Measurements from ENCODE around the gene FCGBP.
A peak's percentile ranks its signal among the peaks of the same experiment; 100 is the strongest.

The FCGBP gene

DNA sequence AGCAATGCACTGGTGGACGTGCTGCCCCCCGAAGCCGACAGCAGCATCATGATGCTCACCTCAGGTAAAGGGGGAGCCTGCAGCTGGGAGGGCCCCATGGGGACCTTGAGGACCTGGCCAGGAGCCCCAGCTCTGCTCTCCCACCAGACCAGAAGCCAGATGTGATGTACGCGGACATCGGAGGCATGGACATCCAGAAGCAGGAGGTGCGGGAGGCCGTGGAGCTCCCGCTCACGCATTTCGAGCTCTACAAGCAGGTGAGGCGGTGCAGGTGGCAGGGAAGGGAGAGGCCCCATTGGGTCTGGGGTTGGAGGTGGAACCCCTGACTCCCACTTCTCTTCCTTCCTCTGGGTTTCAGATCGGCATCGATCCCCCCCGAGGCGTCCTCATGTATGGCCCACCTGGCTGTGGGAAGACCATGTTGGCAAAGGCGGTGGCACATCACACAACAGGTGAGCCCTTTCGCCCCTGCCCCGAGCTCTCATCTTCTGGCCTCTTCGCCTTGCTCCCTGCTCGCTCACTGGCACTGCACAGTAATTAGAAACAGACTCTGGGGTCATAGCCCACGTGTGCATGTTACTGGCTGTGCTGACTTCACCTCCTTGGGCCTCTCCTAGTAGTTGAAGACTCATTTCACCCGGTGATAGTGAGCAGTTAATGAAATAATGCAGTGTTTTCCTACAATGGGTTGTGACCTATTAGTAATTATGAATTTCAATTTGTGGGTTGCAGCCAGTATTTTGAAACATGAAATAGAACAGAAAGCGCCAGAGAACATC, 40.1 kb upstream of the FCGBP start:
- H3K9me2 ChIP-seq (replicated peaks; ENCODE audit: insufficient read depth, low read length) = no peaks in the 10 kb centered on the region
- H4K20me1 ChIP-seq (ENCODE audit: low read depth, low read length) = no peaks in the 10 kb centered on the region
- no peak overlapping the region for H2AFZ ChIP-seq (ENCODE audit: low read depth, low read length, severe bottlenecking)
- H3K79me2 ChIP-seq (ENCODE audit: insufficient read depth, low read length) = peaks cover 21% of the 10 kb centered on the region
- H3K4me2 ChIP-seq (ENCODE audit: low read depth, low read length, poor library complexity, severe bottlenecking) = no peak overlapping the region
- no peak overlapping the region for H3K27ac ChIP-seq (ENCODE audit: low read depth, low read length)
- H3K4me3 ChIP-seq (ENCODE audit: insufficient read depth, low read length, poor library complexity, severe bottlenecking) = no peak overlapping the region
- peaks cover 4% of the 10 kb centered on the region for H3K36me3 ChIP-seq (ENCODE audit: low read length)
- no peaks in the 10 kb centered on the region for H3F3A ChIP-seq (ENCODE audit: insufficient read depth)
- TF ChIP-seq, protein P1, sequence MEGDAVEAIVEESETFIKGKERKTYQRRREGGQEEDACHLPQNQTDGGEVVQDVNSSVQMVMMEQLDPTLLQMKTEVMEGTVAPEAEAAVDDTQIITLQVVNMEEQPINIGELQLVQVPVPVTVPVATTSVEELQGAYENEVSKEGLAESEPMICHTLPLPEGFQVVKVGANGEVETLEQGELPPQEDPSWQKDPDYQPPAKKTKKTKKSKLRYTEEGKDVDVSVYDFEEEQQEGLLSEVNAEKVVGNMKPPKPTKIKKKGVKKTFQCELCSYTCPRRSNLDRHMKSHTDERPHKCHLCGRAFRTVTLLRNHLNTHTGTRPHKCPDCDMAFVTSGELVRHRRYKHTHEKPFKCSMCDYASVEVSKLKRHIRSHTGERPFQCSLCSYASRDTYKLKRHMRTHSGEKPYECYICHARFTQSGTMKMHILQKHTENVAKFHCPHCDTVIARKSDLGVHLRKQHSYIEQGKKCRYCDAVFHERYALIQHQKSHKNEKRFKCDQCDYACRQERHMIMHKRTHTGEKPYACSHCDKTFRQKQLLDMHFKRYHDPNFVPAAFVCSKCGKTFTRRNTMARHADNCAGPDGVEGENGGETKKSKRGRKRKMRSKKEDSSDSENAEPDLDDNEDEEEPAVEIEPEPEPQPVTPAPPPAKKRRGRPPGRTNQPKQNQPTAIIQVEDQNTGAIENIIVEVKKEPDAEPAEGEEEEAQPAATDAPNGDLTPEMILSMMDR (IDR thresholded peaks at IDR 0.05; ENCODE audit: insufficient read depth, low read length, poor library complexity, severe bottlenecking) = no peak
- TF ChIP-seq EZH2phosphoT487 (conservative IDR thresholded peaks at IDR 0.05; ENCODE audit: low read length) = no peak
- no peaks in the 10 kb centered on the region for H3K9me3 ChIP-seq (ENCODE audit: insufficient read depth, low read length)
- no peak overlapping the region for H3K9ac ChIP-seq (ENCODE audit: low read length)
- H3K27me3 ChIP-seq (ENCODE audit: low read length) = no peaks in the 10 kb centered on the region

DNA sequence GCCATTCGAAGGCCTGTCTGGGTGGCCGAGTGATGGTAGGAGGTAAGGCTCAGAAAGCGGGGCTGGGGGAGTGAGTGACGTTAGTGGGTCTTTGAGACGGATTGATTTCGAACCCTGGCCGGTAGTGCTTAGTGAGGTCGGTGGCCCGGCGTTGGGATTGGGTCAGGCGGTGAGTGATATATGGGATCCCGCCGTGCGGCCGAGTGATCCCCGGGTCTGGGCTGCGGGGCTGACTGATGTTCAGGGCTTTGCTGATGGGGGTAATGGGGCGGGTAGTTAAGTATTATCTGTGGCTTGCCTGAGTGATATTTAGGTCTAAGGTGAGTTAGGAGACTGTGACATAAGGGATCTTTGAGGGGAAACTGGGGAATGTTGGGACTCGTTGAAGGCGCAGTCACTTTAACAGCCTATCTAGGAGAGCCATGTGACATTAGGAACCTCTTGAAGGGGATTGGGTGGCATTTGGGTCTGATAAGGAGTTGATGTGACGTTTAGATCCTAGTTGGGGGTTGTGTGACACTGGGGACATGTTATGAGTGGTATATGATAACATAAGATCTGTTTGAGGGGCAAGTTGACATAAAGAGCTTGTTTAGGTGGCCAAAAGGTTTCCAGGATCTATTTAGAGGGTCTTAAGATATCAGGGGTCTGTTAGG, 37.1 kb upstream of the FCGBP start:
- Histone ChIP-seq H2AFZ (ENCODE audit: low read depth, low read length, severe bottlenecking) (peak overlapping the region; percentile 54), H3K9me2 (replicated peaks; ENCODE audit: insufficient read depth, low read length) (no peaks in the 10 kb centered on the region), H3K4me2 (ENCODE audit: low read depth, low read length, poor library complexity, severe bottlenecking) (peak overlapping the region; percentile 88), H3K9ac (ENCODE audit: low read length) (peak overlapping the region; percentile 88), H4K20me1 (ENCODE audit: low read depth, low read length) (no peaks in the 10 kb centered on the region), H3K36me3 (ENCODE audit: low read length) (0 out of 2 replicates have a peak, but pooled peaks cover 4% of the 10 kb centered on the region), H3F3A (ENCODE audit: insufficient read depth) (peaks cover 7% of the 10 kb centered on the region; the same call in 1 of the 2 replicates), H3K27me3 (ENCODE audit: low read length) (no peaks in the 10 kb centered on the region), H3K9me3 (ENCODE audit: insufficient read depth, low read length) (no peaks in the 10 kb centered on the region), H3K79me2 (ENCODE audit: insufficient read depth, low read length) (peaks cover 21% of the 10 kb centered on the region), H3K4me3 (ENCODE audit: insufficient read depth, low read length, poor library complexity, severe bottlenecking) (peak overlapping the region; percentile 89), H3K27ac (ENCODE audit: low read depth, low read length) (no peak overlapping the region)
- TF ChIP-seq EZH2phosphoT487 (conservative IDR thresholded peaks at IDR 0.05; ENCODE audit: low read length) = no peak
- TF ChIP-seq, protein P1 (IDR thresholded peaks at IDR 0.05; ENCODE audit: insufficient read depth, low read length, poor library complexity, severe bottlenecking) = no peak

DNA sequence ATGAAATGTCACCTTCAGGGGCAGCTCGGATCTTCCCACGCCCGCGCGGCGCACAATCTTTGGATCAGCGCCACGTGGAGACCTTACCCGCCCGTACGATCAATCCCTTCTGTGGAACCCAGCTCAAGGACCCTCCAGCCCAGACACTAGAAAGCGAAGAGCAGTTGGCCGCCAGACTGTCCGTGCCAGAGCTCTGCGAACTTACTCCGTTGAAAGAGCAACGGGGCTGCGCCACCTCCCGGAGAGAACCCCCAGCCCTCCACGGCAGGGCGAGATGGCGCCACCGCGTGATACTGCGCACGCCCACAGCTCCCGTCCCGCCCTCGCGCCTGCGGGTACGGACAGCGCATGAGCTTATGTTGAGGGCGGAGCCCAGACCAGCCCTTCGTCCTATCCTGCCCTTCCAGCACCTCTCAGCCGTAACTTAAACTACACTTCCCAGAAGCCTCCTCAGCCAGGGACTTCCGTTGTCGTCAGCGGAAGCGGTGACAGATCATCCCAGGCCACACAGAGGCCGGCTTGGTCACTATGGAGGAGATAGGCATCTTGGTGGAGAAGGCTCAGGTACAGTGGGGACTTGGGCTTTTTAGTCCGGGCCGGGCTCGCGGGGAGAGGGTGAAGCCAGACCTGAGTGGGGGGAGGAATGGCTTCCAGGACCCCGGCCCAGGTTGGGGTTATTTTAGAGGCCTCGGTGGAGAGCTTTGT, 36.4 kb upstream of the FCGBP start, which contains the start of gene PSMC4:
Gene PSMC4 (plus strand): TSS at position 491 of the 705 bp plus-strand sequence. CDS start 38 bp downstream, at position 529.
- H3K4me2 ChIP-seq (ENCODE audit: low read depth, low read length, poor library complexity, severe bottlenecking) = peak within 1 kb of the TSS; percentile 88
- peak within 1 kb of the TSS; percentile 79 for H2AFZ ChIP-seq (ENCODE audit: low read depth, low read length, severe bottlenecking)
- H3K9ac ChIP-seq (ENCODE audit: low read length) = peak within 1 kb of the TSS; percentile 88
- peaks cover 21% of the 10 kb centered on the region for H3K79me2 ChIP-seq (ENCODE audit: insufficient read depth, low read length)
- H3K36me3 ChIP-seq (ENCODE audit: low read length) = 0 out of 2 replicates have a peak, but pooled peaks cover 4% of the 10 kb centered on the region
- H3K27me3 ChIP-seq (ENCODE audit: low read length) = no peaks in the 10 kb centered on the region
- no peaks in the 10 kb centered on the region for H3K9me2 ChIP-seq (replicated peaks; ENCODE audit: insufficient read depth, low read length)
- H3K4me3 ChIP-seq (ENCODE audit: insufficient read depth, low read length, poor library complexity, severe bottlenecking) = peak within 1 kb of the TSS; percentile 89
- peaks cover 7% of the 10 kb centered on the region; the same call in 1 of the 2 replicates for H3F3A ChIP-seq (ENCODE audit: insufficient read depth)
- no peaks in the 10 kb centered on the region for H4K20me1 ChIP-seq (ENCODE audit: low read depth, low read length)
- TF ChIP-seq, protein P1 (IDR thresholded peaks at IDR 0.05; ENCODE audit: insufficient read depth, low read length, poor library complexity, severe bottlenecking) = peak; percentile 83
- no peak for TF ChIP-seq EZH2phosphoT487 (conservative IDR thresholded peaks at IDR 0.05; ENCODE audit: low read length)
- peak within 1 kb of the TSS; percentile 78 for H3K27ac ChIP-seq (ENCODE audit: low read depth, low read length)
- H3K9me3 ChIP-seq (ENCODE audit: insufficient read depth, low read length) = no peaks in the 10 kb centered on the region

Measured in SU-DHL-6 (cell line).